Measurements from ENCODE around the gene INVS.
"Not testable (repeated sequence)": the region's sequence is repeated elsewhere in the genome, so short reads cannot be mapped to it uniquely, and the experiment has no call there.

Gene INVS, protein sequence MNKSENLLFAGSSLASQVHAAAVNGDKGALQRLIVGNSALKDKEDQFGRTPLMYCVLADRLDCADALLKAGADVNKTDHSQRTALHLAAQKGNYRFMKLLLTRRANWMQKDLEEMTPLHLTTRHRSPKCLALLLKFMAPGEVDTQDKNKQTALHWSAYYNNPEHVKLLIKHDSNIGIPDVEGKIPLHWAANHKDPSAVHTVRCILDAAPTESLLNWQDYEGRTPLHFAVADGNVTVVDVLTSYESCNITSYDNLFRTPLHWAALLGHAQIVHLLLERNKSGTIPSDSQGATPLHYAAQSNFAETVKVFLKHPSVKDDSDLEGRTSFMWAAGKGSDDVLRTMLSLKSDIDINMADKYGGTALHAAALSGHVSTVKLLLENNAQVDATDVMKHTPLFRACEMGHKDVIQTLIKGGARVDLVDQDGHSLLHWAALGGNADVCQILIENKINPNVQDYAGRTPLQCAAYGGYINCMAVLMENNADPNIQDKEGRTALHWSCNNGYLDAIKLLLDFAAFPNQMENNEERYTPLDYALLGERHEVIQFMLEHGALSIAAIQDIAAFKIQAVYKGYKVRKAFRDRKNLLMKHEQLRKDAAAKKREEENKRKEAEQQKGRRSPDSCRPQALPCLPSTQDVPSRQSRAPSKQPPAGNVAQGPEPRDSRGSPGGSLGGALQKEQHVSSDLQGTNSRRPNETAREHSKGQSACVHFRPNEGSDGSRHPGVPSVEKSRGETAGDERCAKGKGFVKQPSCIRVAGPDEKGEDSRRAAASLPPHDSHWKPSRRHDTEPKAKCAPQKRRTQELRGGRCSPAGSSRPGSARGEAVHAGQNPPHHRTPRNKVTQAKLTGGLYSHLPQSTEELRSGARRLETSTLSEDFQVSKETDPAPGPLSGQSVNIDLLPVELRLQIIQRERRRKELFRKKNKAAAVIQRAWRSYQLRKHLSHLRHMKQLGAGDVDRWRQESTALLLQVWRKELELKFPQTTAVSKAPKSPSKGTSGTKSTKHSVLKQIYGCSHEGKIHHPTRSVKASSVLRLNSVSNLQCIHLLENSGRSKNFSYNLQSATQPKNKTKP

DNA sequence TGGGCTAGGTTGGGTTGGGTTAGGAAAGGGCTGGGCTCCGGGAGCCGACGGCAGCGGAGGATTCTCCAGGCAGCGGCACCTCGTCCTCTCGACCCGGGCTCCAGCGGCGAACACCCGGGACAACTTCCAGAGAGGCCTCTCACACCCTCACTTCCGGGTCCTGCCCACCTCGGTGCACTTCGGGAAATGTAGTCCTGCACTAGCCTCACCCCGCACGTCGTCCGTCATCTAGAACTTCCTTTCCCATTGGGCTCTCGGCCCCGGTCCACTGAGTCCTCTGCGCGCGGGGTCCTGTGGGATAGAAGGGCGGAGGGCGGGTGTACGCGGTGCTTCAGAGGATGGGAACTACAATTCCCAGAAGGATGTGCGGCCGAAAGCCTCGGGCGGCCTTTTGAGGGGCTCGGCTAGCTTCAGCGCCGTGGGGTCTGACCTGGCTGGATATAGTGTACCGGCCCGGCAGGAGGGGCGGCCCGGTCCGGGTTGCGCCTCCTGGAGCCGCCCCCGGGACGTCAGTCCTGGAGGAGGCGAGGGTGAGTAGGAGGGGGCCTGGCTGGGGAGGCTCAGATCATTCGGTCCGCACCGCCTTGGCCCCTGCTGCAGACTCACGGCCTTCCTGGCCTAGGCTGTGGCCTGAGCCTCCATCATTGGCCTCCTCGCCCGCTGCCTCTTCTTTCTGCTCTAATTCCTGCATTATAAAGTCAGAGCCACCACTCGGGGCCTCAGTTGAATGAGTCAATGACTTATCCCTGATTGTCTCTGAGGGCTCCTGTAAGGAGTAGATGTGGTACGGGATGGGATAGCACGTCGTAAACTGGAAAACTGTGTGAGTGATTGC is at the start of gene INVS, which contains the start of gene ERP44:
Gene INVS (plus strand): TSS at position 357 of the 835 bp plus-strand sequence. CDS start 5,279 bp downstream, outside the sequence.
Gene ERP44 (minus strand): TSS at position 114 of the 835 bp plus-strand sequence. CDS start 160 bp downstream, outside the sequence.
- TF ChIP-seq, protein P1, sequence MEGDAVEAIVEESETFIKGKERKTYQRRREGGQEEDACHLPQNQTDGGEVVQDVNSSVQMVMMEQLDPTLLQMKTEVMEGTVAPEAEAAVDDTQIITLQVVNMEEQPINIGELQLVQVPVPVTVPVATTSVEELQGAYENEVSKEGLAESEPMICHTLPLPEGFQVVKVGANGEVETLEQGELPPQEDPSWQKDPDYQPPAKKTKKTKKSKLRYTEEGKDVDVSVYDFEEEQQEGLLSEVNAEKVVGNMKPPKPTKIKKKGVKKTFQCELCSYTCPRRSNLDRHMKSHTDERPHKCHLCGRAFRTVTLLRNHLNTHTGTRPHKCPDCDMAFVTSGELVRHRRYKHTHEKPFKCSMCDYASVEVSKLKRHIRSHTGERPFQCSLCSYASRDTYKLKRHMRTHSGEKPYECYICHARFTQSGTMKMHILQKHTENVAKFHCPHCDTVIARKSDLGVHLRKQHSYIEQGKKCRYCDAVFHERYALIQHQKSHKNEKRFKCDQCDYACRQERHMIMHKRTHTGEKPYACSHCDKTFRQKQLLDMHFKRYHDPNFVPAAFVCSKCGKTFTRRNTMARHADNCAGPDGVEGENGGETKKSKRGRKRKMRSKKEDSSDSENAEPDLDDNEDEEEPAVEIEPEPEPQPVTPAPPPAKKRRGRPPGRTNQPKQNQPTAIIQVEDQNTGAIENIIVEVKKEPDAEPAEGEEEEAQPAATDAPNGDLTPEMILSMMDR (conservative IDR thresholded peaks at IDR 0.05), result no peak
- H3K27ac ChIP-seq, result peak within 1 kb of the TSS; percentile 84

DNA sequence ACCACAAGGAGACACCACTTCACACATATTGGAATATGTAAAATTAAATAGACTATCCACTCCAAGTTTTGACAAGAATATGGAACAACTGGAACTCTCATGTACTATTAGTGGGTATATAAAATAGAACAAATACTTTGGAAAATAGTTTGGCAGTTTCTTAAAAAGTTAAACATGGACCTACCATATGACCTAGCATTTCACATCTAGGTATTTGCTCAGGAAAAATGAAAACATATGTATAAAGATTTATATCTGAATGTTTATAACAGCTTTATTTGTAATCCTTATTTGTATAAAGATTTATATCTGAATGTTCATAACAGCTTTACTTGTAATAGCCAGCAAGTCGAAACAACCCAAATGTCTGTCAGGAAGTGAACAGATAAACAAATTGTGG is 49.5 kb upstream of the INVS start:
- TF ChIP-seq, protein P1 (conservative IDR thresholded peaks at IDR 0.05), result no peak
- peak overlapping the region; percentile 36 for H3K27ac ChIP-seq

DNA sequence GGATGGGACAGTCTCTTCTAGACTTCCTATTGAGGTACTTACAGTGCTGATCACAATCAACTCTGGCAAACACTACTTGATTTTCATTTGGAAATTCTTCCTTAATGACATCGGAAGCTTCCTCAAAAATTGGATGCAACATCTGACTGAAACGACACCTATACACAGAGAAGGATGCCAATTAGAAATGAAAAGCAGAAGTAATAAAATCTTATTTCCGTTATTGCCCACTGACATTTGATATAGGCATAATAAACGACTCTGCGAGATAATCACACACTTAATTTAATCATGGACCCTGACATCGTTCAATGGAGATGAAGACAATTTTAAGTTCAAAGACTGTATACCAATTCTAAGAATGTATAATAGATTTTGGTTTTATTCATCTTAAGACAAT is 46.7 kb upstream of the INVS start:
- TF ChIP-seq, protein P1 (conservative IDR thresholded peaks at IDR 0.05), result no peak
- no peak overlapping the region for H3K27ac ChIP-seq

DNA sequence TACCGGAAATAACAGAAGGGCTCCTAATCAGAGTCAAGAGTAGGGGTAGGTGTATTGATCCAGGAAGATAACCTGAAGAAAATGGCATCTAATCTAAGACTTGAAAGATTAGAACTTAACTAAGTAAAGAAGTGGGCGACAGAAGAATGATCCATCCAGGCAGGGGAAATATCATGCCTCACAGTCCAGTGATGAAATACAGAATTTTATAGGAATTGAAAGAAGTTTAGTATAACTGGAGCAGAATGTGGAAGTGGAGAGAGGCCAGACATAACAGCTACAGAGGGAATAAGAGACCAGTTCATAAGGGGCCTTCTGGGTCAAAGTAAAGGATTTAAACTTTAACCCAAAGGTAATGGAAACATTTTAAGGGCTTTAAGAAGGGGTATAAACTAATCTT is 42.5 kb upstream of the INVS start:
- TF ChIP-seq, protein P1 (conservative IDR thresholded peaks at IDR 0.05), result no peak
- H3K27ac ChIP-seq, result no peak overlapping the region

DNA sequence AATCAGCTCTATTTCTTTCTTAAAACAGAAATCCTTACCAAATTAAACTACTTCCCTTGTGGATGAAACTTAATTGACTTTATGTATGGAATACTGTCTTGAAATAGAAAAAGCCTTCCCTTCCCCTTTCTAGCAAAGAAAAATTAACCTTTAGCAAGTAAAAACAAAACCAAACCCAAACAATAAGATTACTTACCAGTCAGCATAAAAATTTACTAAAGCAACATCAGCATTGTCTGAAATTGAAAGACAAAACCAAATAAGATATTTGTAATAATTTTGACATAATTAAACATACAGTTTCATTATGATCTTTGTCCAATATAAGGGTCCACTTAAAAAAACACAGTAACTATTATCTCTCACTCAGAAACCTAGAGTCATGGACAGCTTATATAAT is 41.4 kb upstream of the INVS start:
- TF ChIP-seq, protein P1 (conservative IDR thresholded peaks at IDR 0.05), result no peak
- H3K27ac ChIP-seq, result no peak overlapping the region

DNA sequence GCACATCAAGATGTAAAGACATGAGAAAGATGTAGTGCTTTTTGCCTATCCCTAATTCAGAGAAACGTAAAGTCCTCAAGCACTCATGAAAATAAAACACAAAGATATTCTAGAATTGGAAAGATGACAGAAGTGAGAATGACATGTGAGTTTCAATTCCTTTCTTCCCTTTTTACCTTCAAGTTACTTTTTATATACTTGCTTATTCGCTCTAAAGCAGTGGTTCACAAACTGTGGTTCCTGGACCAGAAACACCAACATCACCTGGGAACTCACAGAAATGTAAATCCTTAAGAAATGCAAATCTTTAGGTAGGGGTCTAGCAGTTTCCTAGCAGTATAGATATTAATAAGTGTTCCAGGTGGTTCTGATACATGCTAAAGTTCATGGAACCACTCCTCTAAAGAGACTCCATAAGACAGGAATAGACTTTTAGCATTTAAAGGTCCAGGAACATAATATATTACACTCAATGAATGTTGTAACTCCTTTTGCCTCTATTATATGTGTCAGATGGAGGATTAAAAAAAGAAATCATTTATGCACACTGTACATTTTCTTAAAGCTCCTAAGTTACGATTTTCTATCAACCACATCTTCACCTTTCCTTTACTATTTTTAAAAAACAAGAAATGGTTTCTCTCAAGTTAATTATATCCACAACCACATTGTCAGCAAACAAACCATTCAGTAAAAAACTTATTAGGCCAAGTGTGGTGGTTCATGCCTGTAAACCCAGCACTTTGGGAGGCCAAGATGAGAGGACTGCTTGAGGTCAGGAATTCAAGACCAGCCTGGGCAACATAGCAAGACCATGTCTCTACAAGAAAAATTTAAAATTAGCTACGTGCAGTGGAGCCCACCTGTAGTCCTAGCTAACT is 40.1 kb upstream of the INVS start:
- TF ChIP-seq, protein P1 (conservative IDR thresholded peaks at IDR 0.05), result no peak
- no peak overlapping the region for H3K27ac ChIP-seq

DNA sequence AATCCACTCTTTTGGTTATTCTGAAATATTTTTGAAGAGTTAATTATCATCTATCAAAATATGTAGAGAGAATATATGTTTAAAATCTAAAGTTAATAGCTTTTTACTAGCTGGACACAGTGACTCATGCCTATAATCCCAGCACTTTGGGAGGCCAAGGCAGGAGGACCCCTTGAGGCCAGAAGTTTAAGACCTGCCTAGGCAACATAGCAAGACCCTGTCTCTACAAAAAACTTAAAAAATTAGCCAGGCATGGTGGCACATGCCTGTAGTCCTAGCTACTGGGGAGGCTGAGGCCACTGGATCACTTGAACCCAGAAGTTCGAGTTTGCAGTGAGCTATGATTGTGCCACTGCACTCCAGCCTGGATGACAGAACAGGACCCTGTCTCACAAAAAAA is 36.4 kb upstream of the INVS start:
- not testable (repeated sequence) for H3K27ac ChIP-seq
